Measurements from ENCODE around the gene WARS2. TPM values are rescaled to one million over a fixed set of nuclear protein-coding genes. Genes with fewer than 3 reads are reported as not detected.

WARS2 gene
- total RNA-seq, 4 donors from 2014 or later, result 5.8 to 16.5 (median 6.5) TPM

GRCh38 chr1:118992237-118992825 is 148.1 kb downstream of the WARS2 start:
- in situ Hi-C loops (cut with MboI; ENCODE audit: low sequenced_read_pairs in 4 of 4), result no loop called here
- DNase-seq (no peak), ATAC-seq (no peak)
- no peak overlapping the region for H3K27ac ChIP-seq
- no peak overlapping the region for H3K4me3 ChIP-seq
- TF ChIP-seq POLR2A (IDR thresholded peaks at IDR 0.05), result no peak
- TF ChIP-seq, protein P1, sequence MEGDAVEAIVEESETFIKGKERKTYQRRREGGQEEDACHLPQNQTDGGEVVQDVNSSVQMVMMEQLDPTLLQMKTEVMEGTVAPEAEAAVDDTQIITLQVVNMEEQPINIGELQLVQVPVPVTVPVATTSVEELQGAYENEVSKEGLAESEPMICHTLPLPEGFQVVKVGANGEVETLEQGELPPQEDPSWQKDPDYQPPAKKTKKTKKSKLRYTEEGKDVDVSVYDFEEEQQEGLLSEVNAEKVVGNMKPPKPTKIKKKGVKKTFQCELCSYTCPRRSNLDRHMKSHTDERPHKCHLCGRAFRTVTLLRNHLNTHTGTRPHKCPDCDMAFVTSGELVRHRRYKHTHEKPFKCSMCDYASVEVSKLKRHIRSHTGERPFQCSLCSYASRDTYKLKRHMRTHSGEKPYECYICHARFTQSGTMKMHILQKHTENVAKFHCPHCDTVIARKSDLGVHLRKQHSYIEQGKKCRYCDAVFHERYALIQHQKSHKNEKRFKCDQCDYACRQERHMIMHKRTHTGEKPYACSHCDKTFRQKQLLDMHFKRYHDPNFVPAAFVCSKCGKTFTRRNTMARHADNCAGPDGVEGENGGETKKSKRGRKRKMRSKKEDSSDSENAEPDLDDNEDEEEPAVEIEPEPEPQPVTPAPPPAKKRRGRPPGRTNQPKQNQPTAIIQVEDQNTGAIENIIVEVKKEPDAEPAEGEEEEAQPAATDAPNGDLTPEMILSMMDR (IDR thresholded peaks at IDR 0.05 in 4 of 5, conservative IDR thresholded peaks at IDR 0.05 in 1 of 5), result no peak
- no peaks in the 10 kb centered on the region for H3K4me1 ChIP-seq
- H3K36me3 ChIP-seq, result no peaks in the 10 kb centered on the region
- H3K9me3 ChIP-seq, result no peaks in the 10 kb centered on the region
- intact Hi-C loops (cut with DNase I; ENCODE audit: low total_unique reads), result no loop called here
- no peaks in the 10 kb centered on the region for H3K27me3 ChIP-seq

GRCh38 chr1:118991448-118991847 is 149.0 kb downstream of the WARS2 start:
- DNase-seq, result no peak
- ATAC-seq, result no peak
- Histone ChIP-seq H3K27me3 (no peaks in the 10 kb centered on the region), H3K4me3 (no peak overlapping the region), H3K9me3 (no peaks in the 10 kb centered on the region), H3K27ac (no peak overlapping the region), H3K4me1 (no peaks in the 10 kb centered on the region), H3K36me3 (no peaks in the 10 kb centered on the region)
- intact Hi-C loops (cut with DNase I; ENCODE audit: low total_unique reads), result no loop called here
- in situ Hi-C loops (cut with MboI; ENCODE audit: low sequenced_read_pairs in 4 of 4), result no loop called here
- no peak for TF ChIP-seq POLR2A (IDR thresholded peaks at IDR 0.05)
- TF ChIP-seq, protein P1 (IDR thresholded peaks at IDR 0.05 in 4 of 5, conservative IDR thresholded peaks at IDR 0.05 in 1 of 5), result no peak

DNA sequence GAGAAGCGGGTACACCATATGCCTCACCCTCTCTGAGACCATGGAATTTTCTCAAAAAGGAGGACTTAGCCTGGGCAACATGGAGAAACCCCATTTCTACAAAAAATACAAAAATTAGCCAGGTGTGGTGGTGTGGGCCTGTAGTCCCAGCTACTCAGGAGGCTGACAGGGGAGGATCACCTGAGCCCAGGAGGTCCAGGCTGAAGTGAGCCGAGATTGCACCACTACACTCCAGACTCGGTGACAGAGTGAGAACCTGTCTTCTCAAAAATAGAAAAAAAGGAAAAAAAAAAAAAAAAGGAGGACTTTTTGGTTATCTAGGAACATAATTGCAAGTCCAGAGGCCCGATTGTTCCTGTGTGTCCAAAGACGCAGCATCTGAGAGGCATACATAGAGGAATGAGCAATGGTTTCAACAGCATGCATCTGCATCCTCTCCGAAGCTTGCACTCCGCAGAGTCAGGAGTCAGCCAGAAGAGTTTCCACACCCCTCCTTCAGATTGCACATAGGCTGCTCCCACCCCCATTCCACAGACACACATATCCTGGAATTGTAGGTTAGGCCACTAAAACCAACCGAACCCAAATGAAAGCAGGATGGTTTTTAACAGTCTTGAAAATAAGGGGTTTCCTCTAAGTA is 149.8 kb downstream of the WARS2 start:
- H3K4me3 ChIP-seq, result no peak overlapping the region
- peaks cover 0 to 3% of the 10 kb centered on the region in 2 donors for H3K4me1 ChIP-seq
- no peak for ATAC-seq
- in situ Hi-C loops (cut with MboI; ENCODE audit: low sequenced_read_pairs in 4 of 4) (no loop called here), intact Hi-C loops (cut with DNase I; ENCODE audit: low total_unique reads) (no loop called here)
- peak overlapping the region; percentile 85 to 96 (median 94) for H3K27ac ChIP-seq
- no peaks in the 10 kb centered on the region for H3K27me3 ChIP-seq
- H3K36me3 ChIP-seq, result no peaks in the 10 kb centered on the region
- TF ChIP-seq, protein P1 (IDR thresholded peaks at IDR 0.05 in 4 of 5, conservative IDR thresholded peaks at IDR 0.05 in 1 of 5), result no peak
- TF ChIP-seq POLR2A (IDR thresholded peaks at IDR 0.05), result no peak
- no peak for DNase-seq
- H3K9me3 ChIP-seq, result no peaks in the 10 kb centered on the region

DNA sequence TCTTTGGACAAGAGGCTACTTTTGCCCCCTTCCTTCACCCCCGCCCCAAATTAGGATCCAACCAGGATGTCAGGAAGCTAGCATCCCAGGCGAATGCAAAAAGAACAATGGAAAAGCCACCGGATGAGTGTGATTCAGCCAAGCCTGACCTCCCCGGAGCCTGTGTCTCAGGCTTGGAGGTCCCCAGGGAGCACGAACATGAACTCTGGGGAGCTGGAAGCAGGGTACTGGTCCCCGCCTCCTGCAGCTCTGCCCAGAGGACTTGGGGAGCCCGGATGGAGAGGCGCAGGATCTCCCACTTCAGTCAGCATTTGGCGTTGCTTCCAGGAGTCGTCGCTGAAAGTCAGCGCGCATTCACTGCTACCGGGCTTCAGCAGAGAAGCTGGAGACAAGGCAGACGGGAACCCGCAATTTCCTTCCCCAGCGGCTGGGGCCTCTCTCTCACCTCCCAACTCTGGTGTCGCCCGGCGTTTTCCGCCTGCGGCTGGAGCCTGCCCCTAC is 150.5 kb downstream of the WARS2 start:
- H3K4me1 ChIP-seq, result peaks cover 6 to 10% of the 10 kb centered on the region in 2 donors
- no peaks in the 10 kb centered on the region for H3K36me3 ChIP-seq
- no peak for TF ChIP-seq POLR2A (IDR thresholded peaks at IDR 0.05)
- TF ChIP-seq, protein P1 (IDR thresholded peaks at IDR 0.05 in 4 of 5, conservative IDR thresholded peaks at IDR 0.05 in 1 of 5), result no peak
- DNase-seq (no peak), ATAC-seq (no peak)
- intact Hi-C loops (cut with DNase I; ENCODE audit: low total_unique reads), result loop anchor here (5.0 kb wide), 4 partner anchors 93 to 1623 kb away; partner anchors contain the start of gene MAN1A2
- H3K27me3 ChIP-seq, result no peaks in the 10 kb centered on the region
- in situ Hi-C loops (cut with MboI; ENCODE audit: low sequenced_read_pairs in 4 of 4), result loop anchor here in 1 of 4 donors (5.0 kb wide), 2 partner anchors 53 to 698 kb away; no protein-coding TSS in a partner anchor
- no peaks in the 10 kb centered on the region for H3K9me3 ChIP-seq
- peak overlapping the region; percentile 85 to 96 (median 94) for H3K27ac ChIP-seq
- H3K4me3 ChIP-seq, result peak overlapping the region in 2 of 4 donors; percentile 85 to 87

Measured in gastrocnemius medialis (tissue), 4 donors.